HCEC 1CT (cell line): ENCODE data around the gene BSND.

Experiments
- DNase-seq: peaks from one replicate; pipeline ENCODE4 v3.0.0-alpha.2; 2017

Gene BSND

DNA sequence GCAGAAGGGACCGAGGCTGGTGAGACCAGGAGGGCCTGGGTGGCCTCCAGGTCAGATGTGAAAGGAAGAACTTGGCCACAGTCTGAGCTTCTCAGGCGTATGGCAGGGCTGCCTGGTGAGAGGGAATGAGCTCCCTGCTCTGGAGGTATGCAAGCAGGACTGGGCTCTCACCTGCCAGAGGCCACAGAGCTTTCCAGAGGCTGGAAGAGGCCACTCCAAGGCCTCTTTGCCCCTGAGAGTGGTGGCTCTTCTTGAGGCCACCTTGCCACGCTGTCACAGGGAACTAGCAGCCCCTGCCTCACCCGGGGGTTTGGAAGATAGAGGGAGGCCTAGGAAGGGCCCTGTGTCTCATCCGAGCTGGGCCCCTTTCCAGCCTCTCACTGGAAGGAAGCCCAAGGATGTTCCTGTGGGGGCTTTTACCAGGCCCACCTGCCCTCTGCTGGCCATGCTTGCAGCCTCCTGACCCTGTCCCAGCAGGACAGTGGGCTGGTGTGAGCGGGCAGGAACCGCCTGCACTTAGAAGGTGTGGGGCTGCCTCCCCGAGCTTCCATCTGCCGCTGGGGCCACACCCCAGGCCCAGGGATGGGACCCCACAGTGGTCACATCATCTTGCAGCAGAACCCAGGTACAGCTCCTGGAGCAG, 50.7 kb downstream of the BSND start:
- no peak for DNase-seq

GRCh38 chr1:55049914-55050278, 51.2 kb downstream of the BSND start:
- no peak for DNase-seq

DNA sequence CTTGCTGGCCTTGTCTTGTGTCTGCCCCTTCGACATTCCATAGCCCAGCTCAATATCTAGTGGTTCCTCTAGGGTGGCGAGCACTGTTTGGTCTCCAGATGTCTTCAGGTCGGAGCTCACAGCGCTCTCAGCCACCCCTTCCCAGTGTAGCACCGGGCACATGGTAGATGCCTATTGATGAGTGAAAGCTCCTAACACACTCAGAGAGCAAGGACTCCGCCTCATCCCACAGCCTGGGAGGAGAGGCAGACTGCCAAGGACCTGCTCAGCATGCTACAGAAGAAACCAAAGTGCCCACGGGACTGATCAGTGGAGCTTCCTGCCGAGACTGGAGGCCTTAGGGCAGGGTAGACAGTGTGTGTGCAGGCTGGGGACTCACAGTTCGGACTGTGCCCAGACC, 51.5 kb downstream of the BSND start:
- DNase-seq, result no peak

DNA sequence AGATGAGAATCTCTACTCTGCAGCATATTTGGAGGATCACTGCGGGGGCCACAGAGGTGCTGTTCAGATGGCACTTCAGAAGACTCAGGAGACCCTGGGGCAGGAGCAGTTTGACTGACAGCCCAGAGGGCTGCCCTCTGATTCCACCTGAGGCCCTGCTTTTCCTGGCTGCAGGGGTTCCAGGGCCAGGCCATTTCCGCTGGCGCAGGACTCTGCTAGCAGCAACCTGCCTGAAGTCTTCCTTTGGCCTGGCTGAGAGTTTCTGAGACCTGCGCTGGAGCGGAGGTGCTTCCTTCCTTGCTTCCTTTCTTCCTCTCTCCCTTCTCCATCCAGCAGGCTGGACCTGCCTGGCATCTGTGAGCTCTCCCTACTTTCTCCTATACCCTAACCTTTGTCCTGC, 52.4 kb downstream of the BSND start:
- DNase-seq, result no peak

- no peak for DNase-seq
Measured at GRCh38 chr1:55051621-55052020, 52.9 kb downstream of the BSND start.

GRCh38 chr1:55052221-55053142, 53.7 kb downstream of the BSND start:
- no peak for DNase-seq

DNA sequence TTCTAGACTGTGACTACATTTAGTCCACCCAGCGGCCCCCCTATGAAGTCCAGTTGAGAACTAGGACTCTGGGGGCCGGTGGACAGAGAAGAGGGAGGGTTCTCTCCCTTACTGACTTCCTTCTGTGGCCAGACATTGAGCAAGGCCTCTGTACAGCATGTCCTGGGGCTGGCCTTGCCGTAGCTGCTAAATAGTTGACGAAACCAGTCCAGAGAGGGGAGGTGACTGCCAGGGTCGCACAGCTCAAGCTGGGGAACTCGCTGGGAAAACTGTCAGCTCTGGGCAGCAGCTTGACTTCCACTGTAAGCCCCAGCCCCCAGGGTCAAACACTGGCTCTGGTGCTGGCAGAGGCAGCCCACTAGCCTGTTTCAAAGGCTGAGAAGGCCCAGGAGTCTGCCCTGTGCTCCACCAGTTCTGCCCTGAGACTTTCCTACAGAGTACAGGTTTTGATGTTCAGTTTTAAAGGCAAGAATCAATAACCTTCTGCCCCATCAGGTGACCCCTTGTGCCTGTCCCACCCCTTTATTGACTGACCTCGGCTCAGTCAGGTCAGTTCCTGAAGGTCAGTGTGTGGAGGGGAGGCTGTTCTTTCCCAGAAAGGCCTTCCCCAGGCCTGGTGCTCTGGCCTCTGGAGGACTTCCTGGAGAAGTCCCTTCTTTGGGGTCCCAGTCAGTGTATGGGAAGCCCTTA, 54.7 kb downstream of the BSND start:
- DNase-seq, result no peak

GRCh38 chr1:55054396-55054795, 55.7 kb downstream of the BSND start:
- DNase-seq, result no peak

DNA sequence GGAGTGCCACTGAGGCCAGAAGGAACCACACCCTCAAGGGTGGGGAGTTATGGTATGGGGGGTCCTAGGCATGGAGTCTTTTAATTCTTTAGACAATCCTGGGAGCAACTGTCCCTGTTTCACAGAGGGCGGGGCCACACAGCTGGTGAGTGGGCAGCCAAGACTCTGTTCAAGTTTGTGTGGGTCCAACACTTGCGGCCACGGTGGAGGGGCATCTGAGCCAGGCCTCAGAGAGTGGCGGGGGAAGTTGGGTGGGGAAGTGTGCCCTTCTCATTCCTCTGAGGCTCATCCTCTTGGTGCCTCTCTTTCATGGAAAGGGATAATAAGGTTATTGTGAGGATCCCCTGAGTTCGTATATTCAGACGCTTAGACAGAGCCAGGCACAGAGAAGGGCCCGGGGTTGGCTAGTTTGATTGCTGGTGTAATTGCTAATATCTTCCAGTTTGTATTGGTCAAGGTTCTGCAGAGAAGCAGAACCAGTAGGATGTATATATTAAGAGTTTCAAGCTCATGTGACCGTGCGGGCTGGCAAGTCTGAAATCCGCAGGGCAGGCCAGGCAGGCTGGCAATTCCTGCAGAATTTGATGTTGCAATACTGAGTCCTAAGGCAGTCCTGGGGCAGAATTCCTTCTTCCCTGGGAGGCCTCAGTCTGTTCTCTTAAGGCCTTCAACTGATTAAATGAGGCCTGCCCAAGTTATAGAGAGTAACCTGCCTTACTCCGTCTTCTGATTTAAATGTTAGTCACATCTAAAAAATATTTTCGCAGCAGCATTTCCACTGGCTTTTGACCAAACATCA, 56.5 kb downstream of the BSND start:
- DNase-seq, result no peak

GRCh38 chr1:55055951-55056631, 57.4 kb downstream of the BSND start:
- no peak for DNase-seq

DNA sequence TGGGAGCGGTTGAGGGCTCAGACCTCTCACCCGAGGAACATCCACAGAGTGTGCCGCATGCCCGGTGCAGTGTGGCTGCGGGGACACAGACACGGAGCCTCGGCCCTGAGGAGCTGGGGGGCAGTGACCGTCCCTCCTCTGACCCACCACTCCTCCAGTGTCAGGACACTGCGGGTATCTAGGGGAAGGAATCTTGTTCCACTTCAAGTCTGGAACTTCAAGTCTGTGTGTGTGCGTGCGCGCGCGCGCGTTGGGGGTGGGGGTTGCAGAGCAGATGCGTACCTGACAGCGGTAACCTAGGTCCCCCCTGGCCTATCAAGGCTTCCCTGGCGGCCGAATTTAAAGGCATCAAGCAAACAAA, 57.9 kb downstream of the BSND start:
- DNase-seq, result no peak

DNA sequence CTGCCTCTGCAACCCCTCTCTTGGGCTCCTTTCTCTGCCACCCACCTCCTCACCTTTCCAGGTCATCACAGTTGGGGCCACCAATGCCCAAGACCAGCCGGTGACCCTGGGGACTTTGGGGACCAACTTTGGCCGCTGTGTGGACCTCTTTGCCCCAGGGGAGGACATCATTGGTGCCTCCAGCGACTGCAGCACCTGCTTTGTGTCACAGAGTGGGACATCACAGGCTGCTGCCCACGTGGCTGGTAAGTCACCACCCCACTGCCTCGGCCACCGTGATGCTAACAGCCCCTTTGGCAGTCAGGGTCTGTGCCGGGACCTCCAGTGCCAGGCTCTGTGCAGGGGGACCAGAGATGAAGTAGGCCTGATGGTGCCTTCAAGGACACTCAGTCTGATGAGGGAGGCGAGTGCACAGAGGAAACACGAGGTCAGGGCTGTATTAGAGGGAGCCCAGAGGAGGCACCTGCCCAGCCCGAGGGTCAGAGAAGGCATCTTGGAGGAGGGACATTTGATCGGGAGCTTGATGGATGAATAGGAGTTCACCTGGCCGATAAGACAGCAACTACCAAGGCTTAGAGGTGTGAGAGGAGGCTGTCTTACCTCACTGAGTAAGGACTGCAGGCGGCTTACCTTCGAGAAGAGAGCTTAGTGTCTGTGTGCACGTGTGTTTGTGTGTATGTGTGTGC, 58.7 kb downstream of the BSND start:
- DNase-seq, result no peak

- no peak for DNase-seq
Measured at GRCh38 chr1:55057956-55058298, 59.2 kb downstream of the BSND start.

DNA sequence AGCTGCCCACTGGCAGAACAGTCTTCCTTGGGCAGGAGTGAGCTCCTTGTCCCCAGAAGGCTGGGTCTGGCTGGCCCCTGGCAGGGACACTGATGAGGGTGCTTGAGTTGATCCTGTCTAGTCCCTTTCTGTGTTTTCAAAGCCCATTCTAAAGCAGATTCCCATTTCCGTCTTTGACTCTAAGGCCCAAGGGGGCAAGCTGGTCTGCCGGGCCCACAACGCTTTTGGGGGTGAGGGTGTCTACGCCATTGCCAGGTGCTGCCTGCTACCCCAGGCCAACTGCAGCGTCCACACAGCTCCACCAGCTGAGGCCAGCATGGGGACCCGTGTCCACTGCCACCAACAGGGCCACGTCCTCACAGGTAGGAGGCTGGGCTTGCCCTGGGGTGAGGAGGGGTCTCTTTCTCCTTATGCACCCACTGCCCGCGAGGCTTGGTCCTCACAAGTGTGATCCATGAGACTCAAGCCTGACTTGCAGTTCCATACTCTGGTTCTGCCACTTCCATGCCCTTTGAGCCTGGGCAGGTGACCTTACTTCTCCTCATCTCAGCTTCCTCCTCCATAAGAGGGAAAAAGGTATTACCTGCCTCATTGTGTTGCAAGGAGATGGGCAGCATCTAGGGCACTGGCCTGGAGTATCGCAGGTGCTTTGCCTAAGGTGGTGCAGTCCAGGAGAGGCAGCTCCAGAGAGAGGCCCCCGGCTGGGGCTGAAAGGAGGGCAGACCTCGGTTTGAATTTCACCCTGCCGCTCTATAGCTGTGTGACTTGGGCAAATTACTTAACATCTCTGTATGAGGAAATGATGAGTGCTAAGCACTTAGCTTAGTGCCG, 60.8 kb downstream of the BSND start:
- no peak for DNase-seq

DNA sequence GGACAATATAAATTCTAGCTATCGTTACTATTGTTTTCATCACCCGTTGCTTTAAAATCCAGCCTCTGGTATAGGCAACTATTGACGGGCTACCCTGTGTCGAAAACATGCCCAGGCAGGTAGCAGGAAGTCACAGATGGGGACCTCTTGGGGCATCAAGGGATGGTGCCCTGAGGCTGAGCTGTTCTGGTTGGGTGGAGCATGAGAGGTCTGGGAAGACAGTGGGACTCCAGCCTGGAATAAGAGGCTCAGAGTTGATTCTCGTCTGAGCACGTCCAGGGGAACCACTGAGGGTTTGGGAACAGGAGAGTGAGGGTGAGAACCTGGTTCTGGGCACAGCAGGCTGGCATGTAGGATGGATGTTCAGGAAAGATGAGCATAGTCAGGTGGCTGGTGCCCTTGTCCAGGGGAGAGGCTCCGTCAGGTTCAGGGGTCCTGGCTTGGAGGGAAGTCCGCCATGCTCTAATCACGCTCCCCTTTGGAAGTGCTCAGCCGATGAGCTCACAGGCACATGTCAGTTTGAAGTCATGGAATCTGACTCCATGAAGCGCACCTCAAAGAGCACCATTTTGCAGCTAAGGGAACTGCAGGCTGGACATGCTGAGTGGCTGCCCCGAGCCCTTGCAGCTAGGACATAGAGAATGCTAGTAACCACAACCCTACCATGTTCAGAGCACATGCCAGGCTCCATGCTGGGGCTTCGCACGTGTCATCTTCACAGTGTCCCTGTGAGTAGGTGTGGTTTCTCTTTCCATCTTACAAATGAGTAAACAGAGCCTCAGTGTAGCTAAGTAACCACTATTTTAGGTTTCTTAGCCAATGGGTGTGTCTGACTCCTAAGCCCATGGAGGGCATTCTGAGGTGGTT, 61.6 kb downstream of the BSND start:
- no peak for DNase-seq

DNA sequence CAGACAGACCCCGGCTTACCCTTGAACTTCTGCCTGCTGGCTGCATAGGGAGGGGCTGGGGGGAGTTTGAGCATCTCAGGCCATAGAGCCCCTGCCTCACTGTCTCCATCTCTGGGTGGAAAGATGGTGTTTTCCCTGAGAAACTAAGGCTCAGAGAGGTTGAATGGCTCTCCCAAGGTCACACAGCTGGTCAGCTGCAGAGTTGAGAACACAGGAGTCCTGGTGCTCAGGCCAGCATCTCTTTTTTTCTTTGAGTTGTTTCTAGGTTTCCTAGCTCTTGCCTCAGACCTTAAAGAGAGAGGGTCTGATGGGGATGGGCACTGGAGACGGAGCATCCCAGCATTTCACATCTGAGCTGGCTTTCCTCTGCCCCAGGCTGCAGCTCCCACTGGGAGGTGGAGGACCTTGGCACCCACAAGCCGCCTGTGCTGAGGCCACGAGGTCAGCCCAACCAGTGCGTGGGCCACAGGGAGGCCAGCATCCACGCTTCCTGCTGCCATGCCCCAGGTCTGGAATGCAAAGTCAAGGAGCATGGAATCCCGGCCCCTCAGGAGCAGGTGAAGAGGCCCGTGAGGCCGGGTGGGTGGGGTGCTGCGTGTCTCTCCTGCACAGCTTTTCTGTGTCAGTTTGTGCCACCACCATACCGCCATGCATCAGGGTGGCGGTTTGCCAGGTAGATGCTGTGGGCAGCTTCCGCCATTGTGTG, 62.4 kb downstream of the BSND start:
- DNase-seq, result no peak
